Neural crest cell (in vitro differentiated cells): ENCODE measurements around the gene CLIC5. TPM values are rescaled to one million over a fixed set of nuclear protein-coding genes. Genes with fewer than 3 reads are reported as not detected.
"Not testable (repeated sequence)": the region's sequence is repeated elsewhere in the genome, so short reads cannot be mapped to it uniquely, and the experiment has no call there.

Experiments used
- DNase-seq: peaks from one replicate; pipeline ENCODE4 v3.0.0; 2021; ENCODE audit warnings: low read depth, mixed read lengths, low spot score
- H3K27ac Mint-ChIP-seq: one replicate; pipeline ENCODE4 v1.8.0; 2021; ENCODE audit warnings: mild to moderate bottlenecking, mixed read lengths; ENCODE audit not compliant: unreplicated experiment
- H3K27me3 Mint-ChIP-seq: 2 replicates; pipeline ENCODE4 v1.8.0; 2021; ENCODE audit warnings: low read depth, mild to moderate bottlenecking, mixed read lengths
- H3K36me3 Mint-ChIP-seq: 2 replicates; pipeline ENCODE4 v1.8.0; 2021; ENCODE audit warnings: low read depth, mild to moderate bottlenecking, mixed read lengths
- H3K4me1 Mint-ChIP-seq: 2 replicates; pipeline ENCODE4 v1.8.0; 2021; ENCODE audit warnings: mixed read lengths
- H3K4me3 Mint-ChIP-seq: one replicate; pipeline ENCODE4 v1.8.0; 2021; ENCODE audit warnings: mild to moderate bottlenecking, mixed read lengths
- H3K9me3 Mint-ChIP-seq: 2 replicates; pipeline ENCODE4 v1.8.0; 2021; ENCODE audit warnings: mixed read lengths
- total RNA-seq: library from RNA; stranded (reverse); gene quantifications from 2 replicates; pipeline ENCODE4 v1.2.1, GENCODE V29; 2021
- TF ChIP-seq, protein P1 (sequence below): fragments of 200-600 bp; sonication (generic); conservative IDR thresholded peaks from 2 replicates; pipeline ENCODE4 v1.5.0; 2021; ENCODE audit warnings: antibody characterized with exemption, mild to moderate bottlenecking

The CLIC5 gene
- total RNA-seq, 1 donor from 2014 or later: not detected

DNA sequence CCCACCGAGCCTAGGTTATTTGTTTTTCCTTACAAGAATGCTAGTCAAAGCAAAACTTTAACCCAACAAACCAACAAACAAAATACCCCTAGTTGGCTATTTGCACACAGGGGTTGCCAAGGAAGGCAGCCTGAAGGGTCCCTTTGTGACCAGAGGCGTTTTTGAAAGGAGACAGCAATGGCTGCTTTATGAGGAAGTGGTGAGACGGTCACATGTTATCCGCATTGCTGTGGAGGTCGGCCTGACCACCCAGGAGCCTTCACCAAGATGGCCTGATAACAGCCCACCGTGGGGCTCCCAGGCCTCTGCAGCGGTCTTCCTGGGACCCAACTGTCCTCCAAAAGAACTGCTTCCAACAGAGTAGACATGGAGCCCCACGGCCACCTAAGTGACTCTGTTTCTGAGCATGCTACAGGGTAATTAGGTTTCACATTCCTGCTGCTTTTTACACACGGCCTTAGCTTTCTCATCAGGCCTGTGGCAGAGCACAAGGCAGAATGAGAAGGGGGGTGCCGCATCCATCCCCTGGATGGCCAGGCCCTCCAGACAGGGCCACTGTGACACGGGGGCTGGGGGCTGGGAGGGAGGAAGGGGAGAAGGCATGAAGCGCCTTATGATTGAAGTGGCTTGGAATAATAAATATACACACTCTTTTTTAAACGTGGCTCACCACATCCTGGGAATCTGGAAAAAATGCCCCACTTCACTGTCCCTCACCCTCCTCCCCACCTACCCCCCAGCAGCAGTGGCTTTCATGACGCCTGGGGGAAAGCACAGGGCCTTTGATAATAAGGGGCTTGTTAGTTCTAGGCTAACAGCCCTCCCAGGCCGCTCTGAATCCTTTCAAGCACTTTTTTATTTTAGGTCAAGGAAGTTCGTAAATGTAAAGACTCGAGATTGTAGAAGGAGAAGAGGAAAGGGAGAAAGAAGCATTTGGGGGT is 86.0 kb downstream of the CLIC5 start:
- TF ChIP-seq, protein P1, sequence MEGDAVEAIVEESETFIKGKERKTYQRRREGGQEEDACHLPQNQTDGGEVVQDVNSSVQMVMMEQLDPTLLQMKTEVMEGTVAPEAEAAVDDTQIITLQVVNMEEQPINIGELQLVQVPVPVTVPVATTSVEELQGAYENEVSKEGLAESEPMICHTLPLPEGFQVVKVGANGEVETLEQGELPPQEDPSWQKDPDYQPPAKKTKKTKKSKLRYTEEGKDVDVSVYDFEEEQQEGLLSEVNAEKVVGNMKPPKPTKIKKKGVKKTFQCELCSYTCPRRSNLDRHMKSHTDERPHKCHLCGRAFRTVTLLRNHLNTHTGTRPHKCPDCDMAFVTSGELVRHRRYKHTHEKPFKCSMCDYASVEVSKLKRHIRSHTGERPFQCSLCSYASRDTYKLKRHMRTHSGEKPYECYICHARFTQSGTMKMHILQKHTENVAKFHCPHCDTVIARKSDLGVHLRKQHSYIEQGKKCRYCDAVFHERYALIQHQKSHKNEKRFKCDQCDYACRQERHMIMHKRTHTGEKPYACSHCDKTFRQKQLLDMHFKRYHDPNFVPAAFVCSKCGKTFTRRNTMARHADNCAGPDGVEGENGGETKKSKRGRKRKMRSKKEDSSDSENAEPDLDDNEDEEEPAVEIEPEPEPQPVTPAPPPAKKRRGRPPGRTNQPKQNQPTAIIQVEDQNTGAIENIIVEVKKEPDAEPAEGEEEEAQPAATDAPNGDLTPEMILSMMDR: no peak
- DNase-seq: no peak
- Mint-ChIP-seq H3K27ac (no peak overlapping the region), H3K9me3 (no peaks in the 10 kb centered on the region), H3K27me3 (peaks cover 4% of the 10 kb centered on the region), H3K36me3 (no peaks in the 10 kb centered on the region), H3K4me3 (no peak overlapping the region), H3K4me1 (peaks cover 31% of the 10 kb centered on the region)

GRCh38 chr6:45928721-45929305 is 86.8 kb downstream of the CLIC5 start:
- Mint-ChIP-seq H3K27ac (no peak overlapping the region), H3K4me1 (peaks cover 30% of the 10 kb centered on the region), H3K36me3 (no peaks in the 10 kb centered on the region), H3K4me3 (no peak overlapping the region), H3K27me3 (peaks cover 6% of the 10 kb centered on the region), H3K9me3 (no peaks in the 10 kb centered on the region)
- DNase-seq: no peak
- TF ChIP-seq, protein P1: no peak

GRCh38 chr6:45927421-45928320 is 88.0 kb downstream of the CLIC5 start:
- Mint-ChIP-seq H3K9me3 (no peaks in the 10 kb centered on the region), H3K4me3 (no peak overlapping the region), H3K27me3 (peaks cover 2% of the 10 kb centered on the region), H3K27ac (no peak overlapping the region), H3K36me3 (no peaks in the 10 kb centered on the region), H3K4me1 (peaks cover 29% of the 10 kb centered on the region)
- no peak for DNase-seq
- TF ChIP-seq, protein P1: no peak

GRCh38 chr6:45926423-45926822 is 89.2 kb downstream of the CLIC5 start:
- not testable (repeated sequence) for H3K9me3 Mint-ChIP-seq, H3K27me3 Mint-ChIP-seq, H3K36me3 Mint-ChIP-seq, H3K27ac Mint-ChIP-seq, H3K4me3 Mint-ChIP-seq, DNase-seq
- H3K4me1 Mint-ChIP-seq: peaks cover 33% of the 10 kb centered on the region

DNA sequence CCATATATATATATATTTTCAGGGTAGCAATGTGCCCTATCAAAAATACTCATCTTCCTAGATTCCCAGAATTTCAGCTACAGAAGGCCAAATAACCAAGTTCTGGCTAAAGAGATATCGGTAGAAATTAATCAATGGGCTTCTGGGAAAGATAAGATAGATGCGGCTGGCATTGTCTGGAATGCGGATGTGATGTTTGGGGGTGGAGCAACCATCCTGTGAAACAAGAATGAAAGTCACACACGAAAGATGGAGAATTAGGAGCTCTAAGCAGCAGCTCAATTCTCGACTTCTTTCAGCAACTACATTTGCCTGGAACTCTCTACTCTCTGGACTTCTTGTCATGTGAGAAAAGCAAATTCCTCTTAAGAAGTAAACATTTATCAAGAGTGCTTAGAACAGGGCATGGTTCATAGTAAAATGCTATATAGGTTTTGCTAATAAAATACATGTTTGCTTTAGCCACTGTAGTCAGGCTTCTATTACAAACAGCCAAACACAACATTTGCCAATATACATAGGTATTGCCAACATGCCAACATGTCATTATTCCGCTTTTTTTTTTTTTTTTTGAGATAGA is 90.8 kb downstream of the CLIC5 start:
- no peak overlapping the region for H3K4me3 Mint-ChIP-seq
- no peaks in the 10 kb centered on the region for H3K9me3 Mint-ChIP-seq
- H3K4me1 Mint-ChIP-seq: peaks cover 25% of the 10 kb centered on the region
- no peak for DNase-seq
- TF ChIP-seq, protein P1: no peak
- peaks cover 2% of the 10 kb centered on the region for H3K27me3 Mint-ChIP-seq
- H3K27ac Mint-ChIP-seq: no peak overlapping the region
- H3K36me3 Mint-ChIP-seq: no peaks in the 10 kb centered on the region
